ENCODE results near the gene KIAA1671. TPM values are rescaled to one million over a fixed set of nuclear protein-coding genes. Genes with fewer than 3 reads are reported as not detected.

KIAA1671 gene
- total and polyA plus RNA-seq, 2 of the 13 experiments (the other 11 are each of a cell fraction or from before 2014, with no cell fraction given), result 13.5 to 13.6 TPM

- ChIA-PET CTCF (ENCODE audit: low intra/inter-chr PET ratio, low total read pairs) (no interaction called here), POLR2A (no interaction called here)
- TF ChIP-seq, protein P1, sequence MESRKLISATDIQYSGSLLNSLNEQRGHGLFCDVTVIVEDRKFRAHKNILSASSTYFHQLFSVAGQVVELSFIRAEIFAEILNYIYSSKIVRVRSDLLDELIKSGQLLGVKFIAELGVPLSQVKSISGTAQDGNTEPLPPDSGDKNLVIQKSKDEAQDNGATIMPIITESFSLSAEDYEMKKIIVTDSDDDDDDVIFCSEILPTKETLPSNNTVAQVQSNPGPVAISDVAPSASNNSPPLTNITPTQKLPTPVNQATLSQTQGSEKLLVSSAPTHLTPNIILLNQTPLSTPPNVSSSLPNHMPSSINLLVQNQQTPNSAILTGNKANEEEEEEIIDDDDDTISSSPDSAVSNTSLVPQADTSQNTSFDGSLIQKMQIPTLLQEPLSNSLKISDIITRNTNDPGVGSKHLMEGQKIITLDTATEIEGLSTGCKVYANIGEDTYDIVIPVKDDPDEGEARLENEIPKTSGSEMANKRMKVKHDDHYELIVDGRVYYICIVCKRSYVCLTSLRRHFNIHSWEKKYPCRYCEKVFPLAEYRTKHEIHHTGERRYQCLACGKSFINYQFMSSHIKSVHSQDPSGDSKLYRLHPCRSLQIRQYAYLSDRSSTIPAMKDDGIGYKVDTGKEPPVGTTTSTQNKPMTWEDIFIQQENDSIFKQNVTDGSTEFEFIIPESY (CRISPR knock-in tag; IDR thresholded peaks at IDR 0.05), result peak; percentile 82
- TF ChIP-seq ZNF253 (CRISPR knock-in tag; IDR thresholded peaks at IDR 0.05; ENCODE audit: borderline replicate concordance), result no peak
- Histone ChIP-seq H3K9me3 (ENCODE audit: low read length) (no peaks in the 10 kb centered on the region), H3K4me1 (ENCODE audit: insufficient read depth, low read length) (no peaks in the 10 kb centered on the region), H2AFZ (ENCODE audit: low read length) (no peak overlapping the region), H3K4me2 (ENCODE audit: low read depth, low read length) (no peak overlapping the region), H3K27ac (ENCODE audit: extremely low read length, insufficient read depth, low read length) (no peak overlapping the region), H4K20me1 (ENCODE audit: insufficient read depth, low read length) (no peaks in the 10 kb centered on the region), H3K9ac (ENCODE audit: insufficient read depth, low read depth, low read length) (no peak overlapping the region), H3K27me3 (ENCODE audit: control insufficient read depth in 1 of 2, insufficient read depth in 2 of 2, low read length in 2 of 2) (no peaks in the 10 kb centered on the region), H3K79me2 (ENCODE audit: insufficient read depth, low read length) (no peaks in the 10 kb centered on the region), H3K4me3 (replicated peaks in 1 of 3; ENCODE audit: insufficient read depth in 1 of 3, low read depth in 2 of 3, low read length in 3 of 3) (no peak overlapping the region), H3K36me3 (replicated peaks in 1 of 2; ENCODE audit: control insufficient read depth in 1 of 2, insufficient read depth in 2 of 2, low read length in 2 of 2) (peaks cover 0 to 1% of the 10 kb centered on the region in 2 experiments; a peak in 4 of 5 replicates)
- FAIRE-seq, result no peak
- no peak for DNase-seq (ENCODE audit: low spot score)
- in situ Hi-C loops (cut with HindIII; ENCODE audit: extremely low pct_ligation_motif_present, low pct_unique_long_range_greater_than_20kb), result loop anchor here (10.0 kb wide), 1 partner anchor 265 kb away; no protein-coding TSS in a partner anchor
- intact Hi-C loops (cut with micrococcal nuclease; ENCODE audit: unreplicated experiment), result no loop called here
- BruUV-seq (replicated peaks), result no TSS peak
- WGBS (ENCODE audit: low lambda C conversion rate), result 97% methylated on average over 21 of the region's 29 CpGs
- no peak for ATAC-seq
Measured at GRCh38 chr22:25069758-25070481, 117.4 kb downstream of the KIAA1671 start.

- no peak overlapping the region for H2AFZ ChIP-seq (ENCODE audit: low read length)
- BruUV-seq (replicated peaks), result no TSS peak
- no peaks in the 10 kb centered on the region for H3K4me1 ChIP-seq (ENCODE audit: insufficient read depth, low read length)
- ATAC-seq, result no peak
- no peak overlapping the region for H3K9ac ChIP-seq (ENCODE audit: insufficient read depth, low read depth, low read length)
- intact Hi-C loops (cut with micrococcal nuclease; ENCODE audit: unreplicated experiment), result no loop called here
- no peaks in the 10 kb centered on the region for H4K20me1 ChIP-seq (ENCODE audit: insufficient read depth, low read length)
- H3K79me2 ChIP-seq (ENCODE audit: insufficient read depth, low read length), result no peaks in the 10 kb centered on the region
- CTCF ChIA-PET (ENCODE audit: low intra/inter-chr PET ratio, low total read pairs), result no interaction called here
- H3K27me3 ChIP-seq (ENCODE audit: control insufficient read depth in 1 of 2, insufficient read depth in 2 of 2, low read length in 2 of 2), result no peaks in the 10 kb centered on the region
- H3K27ac ChIP-seq (ENCODE audit: extremely low read length, insufficient read depth, low read length), result no peak overlapping the region
- H3K9me3 ChIP-seq (ENCODE audit: low read length), result no peaks in the 10 kb centered on the region
- POLR2A ChIA-PET, result no interaction called here
- no peak overlapping the region for H3K4me3 ChIP-seq (replicated peaks in 1 of 3; ENCODE audit: insufficient read depth in 1 of 3, low read depth in 2 of 3, low read length in 3 of 3)
- H3K4me2 ChIP-seq (ENCODE audit: low read depth, low read length), result no peak overlapping the region
- H3K36me3 ChIP-seq (replicated peaks in 1 of 2; ENCODE audit: control insufficient read depth in 1 of 2, insufficient read depth in 2 of 2, low read length in 2 of 2), result peaks cover 0 to 1% of the 10 kb centered on the region in 2 experiments; a peak in 4 of 5 replicates
- DNase-seq (ENCODE audit: low spot score), result no peak
- 95% methylated on average over 3 of the region's 3 CpGs for WGBS (ENCODE audit: low lambda C conversion rate)
- in situ Hi-C loops (cut with HindIII; ENCODE audit: extremely low pct_ligation_motif_present, low pct_unique_long_range_greater_than_20kb), result loop anchor here (10.0 kb wide), 1 partner anchor 264 kb away; no protein-coding TSS in a partner anchor
- FAIRE-seq, result no peak
- no peak for TF ChIP-seq ZBTB7A (CRISPR knock-in tag; IDR thresholded peaks at IDR 0.05)
- TF ChIP-seq KAT2B (IDR thresholded peaks at IDR 0.05; ENCODE audit: borderline replicate concordance, low read depth, low read length), result no peak
- no peak for TF ChIP-seq EED (CRISPR knock-in tag; IDR thresholded peaks at IDR 0.05)
- TF ChIP-seq ZNF281 (CRISPR knock-in tag; IDR thresholded peaks at IDR 0.05; ENCODE audit: borderline replicate concordance), result no peak
- TF ChIP-seq, protein P2, sequence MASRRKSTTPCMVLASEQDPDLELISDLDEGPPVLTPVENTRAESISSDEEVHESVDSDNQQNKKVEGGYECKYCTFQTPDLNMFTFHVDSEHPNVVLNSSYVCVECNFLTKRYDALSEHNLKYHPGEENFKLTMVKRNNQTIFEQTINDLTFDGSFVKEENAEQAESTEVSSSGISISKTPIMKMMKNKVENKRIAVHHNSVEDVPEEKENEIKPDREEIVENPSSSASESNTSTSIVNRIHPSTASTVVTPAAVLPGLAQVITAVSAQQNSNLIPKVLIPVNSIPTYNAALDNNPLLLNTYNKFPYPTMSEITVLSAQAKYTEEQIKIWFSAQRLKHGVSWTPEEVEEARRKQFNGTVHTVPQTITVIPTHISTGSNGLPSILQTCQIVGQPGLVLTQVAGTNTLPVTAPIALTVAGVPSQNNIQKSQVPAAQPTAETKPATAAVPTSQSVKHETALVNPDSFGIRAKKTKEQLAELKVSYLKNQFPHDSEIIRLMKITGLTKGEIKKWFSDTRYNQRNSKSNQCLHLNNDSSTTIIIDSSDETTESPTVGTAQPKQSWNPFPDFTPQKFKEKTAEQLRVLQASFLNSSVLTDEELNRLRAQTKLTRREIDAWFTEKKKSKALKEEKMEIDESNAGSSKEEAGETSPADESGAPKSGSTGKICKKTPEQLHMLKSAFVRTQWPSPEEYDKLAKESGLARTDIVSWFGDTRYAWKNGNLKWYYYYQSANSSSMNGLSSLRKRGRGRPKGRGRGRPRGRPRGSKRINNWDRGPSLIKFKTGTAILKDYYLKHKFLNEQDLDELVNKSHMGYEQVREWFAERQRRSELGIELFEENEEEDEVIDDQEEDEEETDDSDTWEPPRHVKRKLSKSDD (CRISPR knock-in tag; IDR thresholded peaks at IDR 0.05; ENCODE audit: low read depth), result no peak
- no peak for TF ChIP-seq U2AF2 (IDR thresholded peaks at IDR 0.05; ENCODE audit: low read depth, low read length)
Measured at GRCh38 chr22:25070956-25071355, 118.4 kb downstream of the KIAA1671 start.
